AG09319 (cell line): ENCODE measurements around the gene PSAT1.

Experiments used
- DNase-seq: peaks from one replicate; pipeline ENCODE4 v3.0.0-alpha.2; 2010; ENCODE audit warnings: low read depth; ENCODE audit errors: extremely low read depth
- CTCF ChIP-seq: IDR thresholded peaks from 2 replicates; pipeline ENCODE4 v1.5.1; 2011; ENCODE audit warnings: low read depth, mild to moderate bottlenecking, inconsistent platforms, low read length, moderate library complexity

PSAT1 gene

GRCh38 chr9:78296893-78297671 lies at the start of gene PSAT1:
TSS of gene PSAT1 (plus strand) at chr9:78297125. CDS start at chr9:78297211, 86 bp downstream.
- DNase-seq = peak; percentile 95
- no peak; the same call in none of the 2 replicates for TF ChIP-seq CTCF

DNA sequence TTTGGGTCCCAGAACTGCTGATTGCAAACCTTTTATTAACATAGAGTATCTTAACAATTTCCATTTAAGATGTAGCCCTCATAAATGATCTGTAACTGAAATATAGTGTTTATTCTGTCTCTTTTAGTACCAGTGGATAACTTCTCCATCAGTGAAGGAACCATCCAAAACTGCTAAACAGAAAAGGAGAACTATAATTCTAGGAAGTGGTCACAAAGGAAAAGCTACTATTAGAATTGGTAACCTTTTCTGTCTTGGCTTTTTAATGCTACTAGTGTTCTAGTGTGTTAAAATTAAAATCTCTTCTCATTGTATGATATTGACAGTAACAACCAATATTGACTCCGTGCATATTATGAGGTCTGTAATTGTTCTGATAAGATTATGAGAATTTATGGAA lies 48.3 kb upstream of the PSAT1 start:
- DNase-seq = no peak
- no peak for TF ChIP-seq CTCF

- TF ChIP-seq CTCF = no peak
- no peak for DNase-seq
Measured at GRCh38 chr9:78249542-78249941, 47.4 kb upstream of the PSAT1 start.

DNA sequence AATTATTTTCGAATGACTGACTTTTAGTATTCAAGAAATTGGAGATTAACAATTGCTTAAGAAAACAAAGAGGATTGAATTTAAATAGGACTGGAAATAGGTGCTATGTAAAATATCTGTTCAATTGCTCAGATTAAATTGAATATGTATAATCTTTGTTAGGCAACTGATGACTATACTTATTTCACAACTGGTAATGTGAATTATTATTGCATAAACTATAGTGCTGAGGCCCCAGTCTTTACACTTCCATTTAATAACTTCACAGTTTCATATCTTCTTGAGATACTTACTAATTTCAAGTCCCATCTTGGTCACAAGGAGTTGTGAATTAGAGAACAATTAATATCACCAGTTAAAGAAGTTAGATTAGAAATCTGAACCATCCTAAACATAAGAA lies 44.3 kb upstream of the PSAT1 start:
- no peak for TF ChIP-seq CTCF

DNA sequence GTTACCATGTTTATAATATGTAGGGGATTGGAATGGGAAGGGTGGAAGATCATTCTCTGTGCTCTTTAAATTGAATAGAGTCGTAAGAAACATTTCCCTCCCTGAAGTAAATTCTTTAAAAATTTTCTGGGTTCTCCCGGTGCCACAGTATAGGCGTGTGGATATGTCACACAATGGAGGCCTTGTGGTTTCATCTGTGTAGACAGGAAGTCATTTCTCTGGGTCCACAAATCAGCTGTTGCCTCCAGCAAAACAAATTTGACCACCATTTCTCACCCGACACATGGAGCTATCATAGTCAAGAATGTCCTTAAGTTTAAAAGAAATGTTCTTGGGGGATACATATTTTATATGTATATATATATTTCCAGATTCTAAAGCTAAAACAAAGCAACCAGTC lies 43.6 kb upstream of the PSAT1 start:
- DNase-seq = no peak
- TF ChIP-seq CTCF = no peak

More for the DNA sequence above, 44.3 kb upstream of the PSAT1 start:
- DNase-seq = no peak

DNA sequence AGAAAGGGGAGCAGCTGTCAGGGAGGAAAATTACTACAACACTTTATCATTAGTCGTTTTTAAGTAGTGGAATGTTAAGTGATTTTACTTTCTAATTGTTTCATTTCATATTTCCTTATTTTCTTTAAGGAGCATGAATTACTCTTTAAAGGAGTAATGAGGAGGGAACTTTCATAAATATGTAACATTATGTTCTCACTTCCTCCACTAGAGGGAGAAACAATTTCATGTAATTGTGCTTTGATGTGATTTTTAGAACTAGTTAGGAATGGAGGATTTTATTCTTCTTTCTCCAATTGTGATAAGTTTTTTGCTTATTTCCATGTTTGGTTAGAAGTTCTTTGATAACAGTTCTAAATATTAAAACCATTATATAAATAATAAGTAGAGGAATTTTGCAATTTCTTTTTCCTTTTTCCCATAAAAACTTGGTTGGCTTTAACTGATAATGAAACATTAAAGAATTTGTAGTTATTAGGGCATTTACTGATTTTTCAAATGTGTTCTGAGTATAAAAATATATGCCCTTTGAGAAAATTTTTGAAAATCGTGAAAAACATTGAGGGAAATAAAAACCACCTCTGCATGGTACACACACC lies 35.4 kb upstream of the PSAT1 start:
- peak; percentile 55 for TF ChIP-seq CTCF
- DNase-seq = peak; percentile 11

GRCh38 chr9:78262655-78263054 lies 34.3 kb upstream of the PSAT1 start:
- TF ChIP-seq CTCF = no peak
- DNase-seq = no peak
